NOMO-1 treated with DMSO at 0.1 percent for 48 hours (cell line): ENCODE data around the gene ABHD14A.
"Not testable (repeated sequence)": the region's sequence is repeated elsewhere in the genome, so short reads cannot be mapped to it uniquely, and the experiment has no call there.

Source experiments
- DNase-seq: peaks from one replicate; lab custom pipeline; 2025; ENCODE audit not compliant: unreplicated experiment; lab: John Stamatoyannopoulos, UW

Gene ABHD14A

GRCh38 chr3:51970606-51971300 is 4.1 kb upstream of the ABHD14A start:
- no peak for DNase-seq

GRCh38 chr3:51971350-51971749 is 3.5 kb upstream of the ABHD14A start:
- DNase-seq = no peak

GRCh38 chr3:51974277-51974962 is 444 bp upstream of the ABHD14A start:
- no peak for DNase-seq

- DNase-seq = peak; percentile 24
Measured at GRCh38 chr3:51975852-51976549, 1.1 kb downstream of the ABHD14A start.

- no peak for DNase-seq
Measured at GRCh38 chr3:51977446-51978142, 2.7 kb downstream of the ABHD14A start.

GRCh38 chr3:51978143-51978502 is 3.3 kb downstream of the ABHD14A start:
- DNase-seq = no peak

GRCh38 chr3:51980253-51980652 is 5.4 kb downstream of the ABHD14A start:
- DNase-seq = no peak

- DNase-seq = peak; percentile 66
Measured at GRCh38 chr3:51982352-51982837, 7.5 kb downstream of the ABHD14A start.

GRCh38 chr3:51982838-51983577 is 8.1 kb downstream of the ABHD14A start, which contains the start of gene ACY1:
Gene ACY1, plus strand, starts transcription at chr3:51983535. Its CDS starts 530 bp downstream, at chr3:51984065.
- DNase-seq = peak; percentile 83

GRCh38 chr3:51983578-51984268 is 8.9 kb downstream of the ABHD14A start:
- no peak for DNase-seq

- no peak for DNase-seq
Measured at GRCh38 chr3:51984269-51984647, 9.4 kb downstream of the ABHD14A start.

- DNase-seq = no peak
Measured at GRCh38 chr3:51985063-51985462, 10.2 kb downstream of the ABHD14A start.

GRCh38 chr3:51986010-51986947 is 11.4 kb downstream of the ABHD14A start:
- no peak for DNase-seq

- DNase-seq = no peak
Measured at GRCh38 chr3:51987568-51987967, 12.7 kb downstream of the ABHD14A start.

GRCh38 chr3:51988286-51989146 is 13.7 kb downstream of the ABHD14A start:
- DNase-seq = no peak

GRCh38 chr3:51990501-51990971 is 15.7 kb downstream of the ABHD14A start:
- DNase-seq = not testable (repeated sequence)

GRCh38 chr3:51992017-51992682 is 17.3 kb downstream of the ABHD14A start:
- no peak for DNase-seq
